Measurements from ENCODE around the gene FAM20A. TPM values are rescaled to one million over a fixed set of nuclear protein-coding genes. Genes with fewer than 3 reads are reported as not detected.

FAM20A gene
- total and polyA plus RNA-seq, 2 of the 8 experiments (the other 6 are each of a cell fraction or from before 2014, with no cell fraction given) = 3.6 to 11.9 TPM

DNA sequence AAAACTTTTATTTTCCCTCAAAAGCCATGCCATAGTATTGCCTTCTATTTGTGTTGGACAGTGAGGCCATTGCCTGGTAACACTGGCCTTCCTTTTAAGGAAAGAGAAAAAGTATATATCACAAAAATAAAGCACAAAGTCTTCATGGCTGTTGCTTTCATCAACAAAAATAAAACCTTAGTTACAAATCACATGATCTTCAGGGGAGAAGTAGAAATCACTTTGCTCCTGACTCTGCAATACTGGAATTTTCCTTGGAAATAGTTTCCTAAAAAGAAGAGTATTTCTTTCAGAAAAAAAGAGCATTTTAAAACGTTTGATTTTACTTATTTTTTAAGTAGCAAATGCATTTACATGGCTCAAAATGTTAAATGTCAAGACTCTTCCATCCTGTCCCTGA lies 41.9 kb downstream of the FAM20A start (continued):
- TF ChIP-seq, protein P1, sequence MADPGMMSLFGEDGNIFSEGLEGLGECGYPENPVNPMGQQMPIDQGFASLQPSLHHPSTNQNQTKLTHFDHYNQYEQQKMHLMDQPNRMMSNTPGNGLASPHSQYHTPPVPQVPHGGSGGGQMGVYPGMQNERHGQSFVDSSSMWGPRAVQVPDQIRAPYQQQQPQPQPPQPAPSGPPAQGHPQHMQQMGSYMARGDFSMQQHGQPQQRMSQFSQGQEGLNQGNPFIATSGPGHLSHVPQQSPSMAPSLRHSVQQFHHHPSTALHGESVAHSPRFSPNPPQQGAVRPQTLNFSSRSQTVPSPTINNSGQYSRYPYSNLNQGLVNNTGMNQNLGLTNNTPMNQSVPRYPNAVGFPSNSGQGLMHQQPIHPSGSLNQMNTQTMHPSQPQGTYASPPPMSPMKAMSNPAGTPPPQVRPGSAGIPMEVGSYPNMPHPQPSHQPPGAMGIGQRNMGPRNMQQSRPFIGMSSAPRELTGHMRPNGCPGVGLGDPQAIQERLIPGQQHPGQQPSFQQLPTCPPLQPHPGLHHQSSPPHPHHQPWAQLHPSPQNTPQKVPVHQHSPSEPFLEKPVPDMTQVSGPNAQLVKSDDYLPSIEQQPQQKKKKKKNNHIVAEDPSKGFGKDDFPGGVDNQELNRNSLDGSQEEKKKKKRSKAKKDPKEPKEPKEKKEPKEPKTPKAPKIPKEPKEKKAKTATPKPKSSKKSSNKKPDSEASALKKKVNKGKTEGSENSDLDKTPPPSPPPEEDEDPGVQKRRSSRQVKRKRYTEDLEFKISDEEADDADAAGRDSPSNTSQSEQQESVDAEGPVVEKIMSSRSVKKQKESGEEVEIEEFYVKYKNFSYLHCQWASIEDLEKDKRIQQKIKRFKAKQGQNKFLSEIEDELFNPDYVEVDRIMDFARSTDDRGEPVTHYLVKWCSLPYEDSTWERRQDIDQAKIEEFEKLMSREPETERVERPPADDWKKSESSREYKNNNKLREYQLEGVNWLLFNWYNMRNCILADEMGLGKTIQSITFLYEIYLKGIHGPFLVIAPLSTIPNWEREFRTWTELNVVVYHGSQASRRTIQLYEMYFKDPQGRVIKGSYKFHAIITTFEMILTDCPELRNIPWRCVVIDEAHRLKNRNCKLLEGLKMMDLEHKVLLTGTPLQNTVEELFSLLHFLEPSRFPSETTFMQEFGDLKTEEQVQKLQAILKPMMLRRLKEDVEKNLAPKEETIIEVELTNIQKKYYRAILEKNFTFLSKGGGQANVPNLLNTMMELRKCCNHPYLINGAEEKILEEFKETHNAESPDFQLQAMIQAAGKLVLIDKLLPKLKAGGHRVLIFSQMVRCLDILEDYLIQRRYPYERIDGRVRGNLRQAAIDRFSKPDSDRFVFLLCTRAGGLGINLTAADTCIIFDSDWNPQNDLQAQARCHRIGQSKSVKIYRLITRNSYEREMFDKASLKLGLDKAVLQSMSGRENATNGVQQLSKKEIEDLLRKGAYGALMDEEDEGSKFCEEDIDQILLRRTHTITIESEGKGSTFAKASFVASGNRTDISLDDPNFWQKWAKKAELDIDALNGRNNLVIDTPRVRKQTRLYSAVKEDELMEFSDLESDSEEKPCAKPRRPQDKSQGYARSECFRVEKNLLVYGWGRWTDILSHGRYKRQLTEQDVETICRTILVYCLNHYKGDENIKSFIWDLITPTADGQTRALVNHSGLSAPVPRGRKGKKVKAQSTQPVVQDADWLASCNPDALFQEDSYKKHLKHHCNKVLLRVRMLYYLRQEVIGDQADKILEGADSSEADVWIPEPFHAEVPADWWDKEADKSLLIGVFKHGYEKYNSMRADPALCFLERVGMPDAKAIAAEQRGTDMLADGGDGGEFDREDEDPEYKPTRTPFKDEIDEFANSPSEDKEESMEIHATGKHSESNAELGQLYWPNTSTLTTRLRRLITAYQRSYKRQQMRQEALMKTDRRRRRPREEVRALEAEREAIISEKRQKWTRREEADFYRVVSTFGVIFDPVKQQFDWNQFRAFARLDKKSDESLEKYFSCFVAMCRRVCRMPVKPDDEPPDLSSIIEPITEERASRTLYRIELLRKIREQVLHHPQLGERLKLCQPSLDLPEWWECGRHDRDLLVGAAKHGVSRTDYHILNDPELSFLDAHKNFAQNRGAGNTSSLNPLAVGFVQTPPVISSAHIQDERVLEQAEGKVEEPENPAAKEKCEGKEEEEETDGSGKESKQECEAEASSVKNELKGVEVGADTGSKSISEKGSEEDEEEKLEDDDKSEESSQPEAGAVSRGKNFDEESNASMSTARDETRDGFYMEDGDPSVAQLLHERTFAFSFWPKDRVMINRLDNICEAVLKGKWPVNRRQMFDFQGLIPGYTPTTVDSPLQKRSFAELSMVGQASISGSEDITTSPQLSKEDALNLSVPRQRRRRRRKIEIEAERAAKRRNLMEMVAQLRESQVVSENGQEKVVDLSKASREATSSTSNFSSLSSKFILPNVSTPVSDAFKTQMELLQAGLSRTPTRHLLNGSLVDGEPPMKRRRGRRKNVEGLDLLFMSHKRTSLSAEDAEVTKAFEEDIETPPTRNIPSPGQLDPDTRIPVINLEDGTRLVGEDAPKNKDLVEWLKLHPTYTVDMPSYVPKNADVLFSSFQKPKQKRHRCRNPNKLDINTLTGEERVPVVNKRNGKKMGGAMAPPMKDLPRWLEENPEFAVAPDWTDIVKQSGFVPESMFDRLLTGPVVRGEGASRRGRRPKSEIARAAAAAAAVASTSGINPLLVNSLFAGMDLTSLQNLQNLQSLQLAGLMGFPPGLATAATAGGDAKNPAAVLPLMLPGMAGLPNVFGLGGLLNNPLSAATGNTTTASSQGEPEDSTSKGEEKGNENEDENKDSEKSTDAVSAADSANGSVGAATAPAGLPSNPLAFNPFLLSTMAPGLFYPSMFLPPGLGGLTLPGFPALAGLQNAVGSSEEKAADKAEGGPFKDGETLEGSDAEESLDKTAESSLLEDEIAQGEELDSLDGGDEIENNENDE (IDR thresholded peaks at IDR 0.05; ENCODE audit: insufficient replicate concordance, low read length) = no peak
- TF ChIP-seq YY1 (IDR thresholded peaks at IDR 0.05; ENCODE audit: low read depth, low read length) = no peak
- no peak for TF ChIP-seq BCL11A (IDR thresholded peaks at IDR 0.05; ENCODE audit: low read depth in 2 of 2, low read length in 2 of 2)
- no peak for TF ChIP-seq KDM1A (IDR thresholded peaks at IDR 0.05; ENCODE audit: borderline replicate concordance, low read length)
- TF ChIP-seq SIRT6 (IDR thresholded peaks at IDR 0.05; ENCODE audit: low read length) = no peak
- TF ChIP-seq MAFK (IDR thresholded peaks at IDR 0.05; ENCODE audit: low read depth, low read length) = no peak
- no peak for TF ChIP-seq ASH2L (IDR thresholded peaks at IDR 0.05; ENCODE audit: low read length)
- no peak for TF ChIP-seq RNF2 (IDR thresholded peaks at IDR 0.05; ENCODE audit: borderline replicate concordance, low read depth, low read length, missing control alignments, poor library complexity, severe bottlenecking)
- TF ChIP-seq RAD21 (IDR thresholded peaks at IDR 0.05 in 1 of 2, conservative IDR thresholded peaks at IDR 0.05 in 1 of 2; ENCODE audit: low read depth in 2 of 2, low read length in 2 of 2) = no peak
- no peak for TF ChIP-seq GABPA (IDR thresholded peaks at IDR 0.05; ENCODE audit: borderline replicate concordance, insufficient read depth, low read length)
- TF ChIP-seq RBBP5 (IDR thresholded peaks at IDR 0.05; ENCODE audit: borderline replicate concordance, low read depth, low read length) = no peak
